Activated CD4-positive, alpha-beta memory T cell treated with anti-CD3 and anti-CD28 coated beads, Interleukin-2, amount 10 ng/mL, durations not matched to agents 7 days and 5 days (primary cell): ENCODE results near the gene SLC44A1. TPM values are rescaled to one million over a fixed set of nuclear protein-coding genes. Genes with fewer than 3 reads are reported as not detected.
"Not testable (repeated sequence)": the region's sequence is repeated elsewhere in the genome, so short reads cannot be mapped to it uniquely, and the experiment has no call there.

Experiments used
- CTCF ChIA-PET: fragments of 350-600 bp; sonication (Branson Sonifier 250); formaldehyde crosslinking; loops from one replicate; lab custom pipeline; 2021; ENCODE audit warnings: antibody characterized with exemption, inconsistent platforms; lab: Charles Lee
- POLR2A ChIA-PET: fragments of 350-600 bp; sonication (Branson Sonifier 250); formaldehyde crosslinking; loops from one replicate; lab custom pipeline; 2021; ENCODE audit warnings: antibody characterized with exemption; lab: Charles Lee
- DNase-seq: peaks from one replicate; pipeline ENCODE4 v3.0.0-alpha.2; 2020
- H3K27ac Mint-ChIP-seq: one replicate; pipeline ENCODE4 v1.8.0; 2021; ENCODE audit warnings: mild to moderate bottlenecking, mixed read lengths
- H3K27me3 Mint-ChIP-seq: one replicate; pipeline ENCODE4 v1.8.0; 2021; ENCODE audit warnings: mixed read lengths
- H3K36me3 Mint-ChIP-seq: one replicate; pipeline ENCODE4 v1.8.0; 2021; ENCODE audit warnings: low read depth, mixed read lengths
- H3K4me1 Mint-ChIP-seq: one replicate; pipeline ENCODE4 v1.8.0; 2021; ENCODE audit warnings: mixed read lengths
- H3K4me3 Mint-ChIP-seq: one replicate; pipeline ENCODE4 v1.8.0; 2021; ENCODE audit warnings: mild to moderate bottlenecking, mixed read lengths
- H3K9me3 Mint-ChIP-seq: one replicate; pipeline ENCODE4 v1.8.0; 2021; ENCODE audit warnings: mixed read lengths
- total RNA-seq, 2 experiments: library from RNA; stranded (reverse); gene quantifications; one replicate each; pipeline ENCODE4 v1.2.3, GENCODE V29; 2021

SLC44A1 gene
- total RNA-seq, 2 experiments from 2014 or later: 9.5 to 10.2 TPM

- no peaks in the 10 kb centered on the region for H3K9me3 Mint-ChIP-seq
- peak overlapping the region; percentile 63 for H3K27ac Mint-ChIP-seq
- CTCF ChIA-PET: interaction anchor here (0.7 to 1.9 kb wide), 10 partner anchors 9 to 497 kb away, joined by 3 to 6 read pairs (median 4); no protein-coding TSS in a partner anchor
- peaks cover 55% of the 10 kb centered on the region for H3K27me3 Mint-ChIP-seq
- peaks cover 18% of the 10 kb centered on the region for H3K4me1 Mint-ChIP-seq
- no peaks in the 10 kb centered on the region for H3K36me3 Mint-ChIP-seq
- peak; percentile 31 for DNase-seq
- peak overlapping the region; percentile 80 for H3K4me3 Mint-ChIP-seq
- POLR2A ChIA-PET: interaction anchor here (0.8 to 2.4 kb wide), 10 partner anchors 9 to 1151 kb away, joined by 3 to 16 read pairs (median 4); partner anchors contain the start of genes NIPSNAP3A and SMC2
Observed at GRCh38 chr9:105245029-105245890, 809 bp downstream of the SLC44A1 start.

- Mint-ChIP-seq H3K27ac (no peak overlapping the region), H3K4me1 (peaks cover 18% of the 10 kb centered on the region), H3K9me3 (no peaks in the 10 kb centered on the region), H3K4me3 (peak overlapping the region; percentile 80), H3K36me3 (no peaks in the 10 kb centered on the region), H3K27me3 (peaks cover 51% of the 10 kb centered on the region)
- ChIA-PET CTCF (interaction anchor here (1.4 to 1.9 kb wide), 2 partner anchors 8 to 383 kb away, joined by 4 to 5 read pairs; no protein-coding TSS in a partner anchor), POLR2A (interaction anchor here (2.4 kb wide), 1 partner anchor 160 kb away, joined by 16 read pairs; no protein-coding TSS in a partner anchor)
- no peak for DNase-seq
Observed at GRCh38 chr9:105245891-105246161, 1.4 kb downstream of the SLC44A1 start.

GRCh38 chr9:105246656-105247173 is 2.3 kb downstream of the SLC44A1 start:
- H3K9me3 Mint-ChIP-seq: no peaks in the 10 kb centered on the region
- peaks cover 42% of the 10 kb centered on the region for H3K27me3 Mint-ChIP-seq
- H3K4me3 Mint-ChIP-seq: no peak overlapping the region
- H3K36me3 Mint-ChIP-seq: no peaks in the 10 kb centered on the region
- POLR2A ChIA-PET: no interaction called here
- DNase-seq: no peak
- CTCF ChIA-PET: interaction anchor here (1.0 to 1.4 kb wide), 2 partner anchors 14 to 384 kb away, joined by 3 to 4 read pairs; no protein-coding TSS in a partner anchor
- peaks cover 18% of the 10 kb centered on the region for H3K4me1 Mint-ChIP-seq
- H3K27ac Mint-ChIP-seq: no peak overlapping the region

- Mint-ChIP-seq H3K36me3 (no peaks in the 10 kb centered on the region), H3K4me1 (peaks cover 15% of the 10 kb centered on the region), H3K27ac (no peak overlapping the region), H3K9me3 (no peaks in the 10 kb centered on the region), H3K4me3 (no peak overlapping the region), H3K27me3 (peaks cover 26% of the 10 kb centered on the region)
- DNase-seq: no peak
- POLR2A ChIA-PET: no interaction called here
- CTCF ChIA-PET: no interaction called here
Observed at GRCh38 chr9:105248691-105249090, 4.2 kb downstream of the SLC44A1 start.

GRCh38 chr9:105251133-105251532 is 6.7 kb downstream of the SLC44A1 start:
- H3K4me1 Mint-ChIP-seq: peaks cover 3% of the 10 kb centered on the region
- H3K9me3 Mint-ChIP-seq: no peaks in the 10 kb centered on the region
- POLR2A ChIA-PET: no interaction called here
- CTCF ChIA-PET: no interaction called here
- DNase-seq: no peak
- H3K27me3 Mint-ChIP-seq: peaks cover 19% of the 10 kb centered on the region
- no peak overlapping the region for H3K4me3 Mint-ChIP-seq
- H3K27ac Mint-ChIP-seq: no peak overlapping the region
- H3K36me3 Mint-ChIP-seq: no peaks in the 10 kb centered on the region

GRCh38 chr9:105251733-105252404 is 7.4 kb downstream of the SLC44A1 start:
- Mint-ChIP-seq H3K27ac (no peak overlapping the region), H3K27me3 (peaks cover 12% of the 10 kb centered on the region), H3K4me1 (peaks cover 2% of the 10 kb centered on the region), H3K9me3 (no peaks in the 10 kb centered on the region), H3K4me3 (no peak overlapping the region), H3K36me3 (no peaks in the 10 kb centered on the region)
- DNase-seq: no peak
- ChIA-PET POLR2A (no interaction called here), CTCF (no interaction called here)

- Mint-ChIP-seq H3K4me3 (no peak overlapping the region), H3K27ac (no peak overlapping the region), H3K36me3 (no peaks in the 10 kb centered on the region), H3K9me3 (no peaks in the 10 kb centered on the region), H3K4me1 (peaks cover 5% of the 10 kb centered on the region), H3K27me3 (peaks cover 11% of the 10 kb centered on the region)
- no peak for DNase-seq
- POLR2A ChIA-PET: no interaction called here
- CTCF ChIA-PET: interaction anchor here (1.7 kb wide), 1 partner anchor 10 kb away, joined by 5 read pairs; no protein-coding TSS in a partner anchor
Observed at GRCh38 chr9:105252405-105252756, 7.9 kb downstream of the SLC44A1 start.

GRCh38 chr9:105254226-105254625 is 9.8 kb downstream of the SLC44A1 start:
- no peaks in the 10 kb centered on the region for H3K9me3 Mint-ChIP-seq
- POLR2A ChIA-PET: interaction anchor here (2.6 kb wide), 1 partner anchor 10 kb away, joined by 8 read pairs; the partner anchor contains the start of gene SLC44A1
- CTCF ChIA-PET: interaction anchor here (0.8 to 1.7 kb wide), 3 partner anchors 8 to 10 kb away, joined by 3 to 5 read pairs (median 5); partner anchors contain the start of gene SLC44A1

GRCh38 chr9:105255421-105255820 is 11.0 kb downstream of the SLC44A1 start:
- Mint-ChIP-seq H3K27me3 (no peaks in the 10 kb centered on the region), H3K36me3 (no peaks in the 10 kb centered on the region), H3K27ac (no peak overlapping the region), H3K4me1 (peaks cover 29% of the 10 kb centered on the region), H3K4me3 (no peak overlapping the region), H3K9me3 (no peaks in the 10 kb centered on the region)
- ChIA-PET POLR2A (interaction anchor here (2.6 kb wide), 1 partner anchor 11 kb away, joined by 8 read pairs; the partner anchor contains the start of gene SLC44A1), CTCF (no interaction called here)
- no peak for DNase-seq

More at GRCh38 chr9:105254226-105254625, 9.8 kb downstream of the SLC44A1 start:
- Mint-ChIP-seq H3K27ac (no peak overlapping the region), H3K4me1 (peaks cover 19% of the 10 kb centered on the region), H3K4me3 (no peak overlapping the region), H3K27me3 (no peaks in the 10 kb centered on the region), H3K36me3 (no peaks in the 10 kb centered on the region)
- no peak for DNase-seq

- DNase-seq, CTCF ChIA-PET, H3K4me3 Mint-ChIP-seq, H3K9me3 Mint-ChIP-seq, H3K27me3 Mint-ChIP-seq, H3K27ac Mint-ChIP-seq, H3K36me3 Mint-ChIP-seq, POLR2A ChIA-PET: not testable (repeated sequence)
- H3K4me1 Mint-ChIP-seq: peaks cover 33% of the 10 kb centered on the region
Observed at GRCh38 chr9:105256569-105256968, 12.1 kb downstream of the SLC44A1 start.

- POLR2A ChIA-PET: no interaction called here
- no peak overlapping the region for H3K27ac Mint-ChIP-seq
- no peak for DNase-seq
Observed at GRCh38 chr9:105257809-105258208, 13.4 kb downstream of the SLC44A1 start.

GRCh38 chr9:105258225-105258737 is 13.8 kb downstream of the SLC44A1 start:
- CTCF ChIA-PET: no interaction called here
- Mint-ChIP-seq H3K27ac (no peak overlapping the region), H3K4me3 (no peak overlapping the region), H3K4me1 (peaks cover 33% of the 10 kb centered on the region), H3K27me3 (no peaks in the 10 kb centered on the region), H3K9me3 (no peaks in the 10 kb centered on the region), H3K36me3 (no peaks in the 10 kb centered on the region)
- DNase-seq: no peak
- POLR2A ChIA-PET: no interaction called here

More at GRCh38 chr9:105257809-105258208, 13.4 kb downstream of the SLC44A1 start:
- Mint-ChIP-seq H3K4me1 (peaks cover 33% of the 10 kb centered on the region), H3K36me3 (no peaks in the 10 kb centered on the region), H3K4me3 (no peak overlapping the region), H3K9me3 (no peaks in the 10 kb centered on the region), H3K27me3 (no peaks in the 10 kb centered on the region)
- CTCF ChIA-PET: no interaction called here
